A549 treated with dexamethasone at 1 μM for 4 hours (cell line): ENCODE measurements around the gene DMBT1. TPM values are rescaled to one million over a fixed set of nuclear protein-coding genes. Genes with fewer than 3 reads are reported as not detected.

Experiments
- total RNA-seq: library from RNA; stranded (reverse); fragments of 200-300 nt; extraction: Qiagen RNA extraction; gene quantifications from 5 replicates; pipeline ENCODE4 v1.2.3, GENCODE V29; 2022

DMBT1 gene
- total RNA-seq = 0.24 to 0.33 TPM (median 0.29 TPM) in 5 replicates

DNA sequence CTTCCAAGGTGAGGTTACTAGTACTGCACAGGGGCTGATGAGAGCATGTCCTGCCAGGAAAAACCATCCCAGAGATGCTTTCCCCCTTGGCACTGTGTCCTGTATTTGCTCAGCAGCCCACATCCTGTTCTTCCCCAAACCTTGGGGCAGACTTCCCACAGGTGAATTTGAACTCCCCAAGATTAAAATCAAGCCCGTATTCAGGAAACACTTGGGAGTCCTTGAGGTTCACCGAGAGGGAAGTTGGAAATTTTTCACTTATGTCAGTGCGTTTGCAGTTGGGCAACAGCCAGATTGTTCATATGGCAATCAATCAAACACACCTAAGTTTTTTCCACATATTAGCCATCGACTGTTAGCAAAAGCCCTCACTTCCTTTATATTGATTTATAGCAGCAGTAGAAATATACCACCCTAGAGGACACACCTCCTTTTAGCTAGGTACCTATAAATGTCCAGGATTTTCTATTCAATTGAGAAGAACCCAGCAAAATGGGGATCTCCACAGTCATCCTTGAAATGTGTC, at the start of gene DMBT1:
Gene DMBT1 (plus strand): TSS at position 476 of the 526 bp plus-strand sequence. CDS start 17 bp downstream, at position 493.

Other genes with a start within 250 kb of the DMBT1 start
- 18.2 to 28.3 TPM (median 23.9 TPM) in 5 replicates for gene PLEKHA1, start 186.0 kb upstream of the DMBT1 start, total RNA-seq
- 0.11 TPM in 1 of 5 replicates, not detected in the others for gene ARMS2, start 106.1 kb upstream of the DMBT1 start, total RNA-seq
- gene HTRA1, start 99.2 kb upstream of the DMBT1 start, total RNA-seq = 50.2 to 65.4 TPM (median 53.2 TPM) in 5 replicates
- gene C10orf120, start 139.1 kb downstream of the DMBT1 start, total RNA-seq = not detected in 5 replicates